GM23338 (cell line): Measurements from ENCODE around the gene VEGFD. TPM values are rescaled to one million over a fixed set of nuclear protein-coding genes. Genes with fewer than 3 reads are reported as not detected.

Experiments used
- ATAC-seq: fragments of 200-7000 bp; cut with Tn5 transposase; 3 replicates; pipeline ENCODE4 v1.9.1; 2020
- DNase-seq: peaks from one replicate; pipeline ENCODE4 v3.0.0-alpha.2; 2015; ENCODE audit warnings: low spot score
- H2AFZ ChIP-seq: fragments of 200-600 bp; sonication (generic); 2 replicates; pipeline ENCODE4 v1.8.0; 2016; ENCODE audit warnings: antibody characterized with exemption, mild to moderate bottlenecking, moderate library complexity
- H3F3A ChIP-seq: fragments of 200-600 bp; sonication (generic); replicated peaks from 2 replicates; pipeline ENCODE4 v1.8.0; 2017; ENCODE audit warnings: antibody characterized with exemption, mixed run types, low read depth
- H3K27ac ChIP-seq: fragments of 200-600 bp; sonication (generic); 2 replicates; pipeline ENCODE4 v1.6.1; 2016; ENCODE audit warnings: low read depth
- H3K27me3 ChIP-seq: fragments of 200-600 bp; sonication (generic); 2 replicates; pipeline ENCODE4 v1.8.0; 2016; ENCODE audit warnings: mild to moderate bottlenecking, mixed run types, moderate library complexity; ENCODE audit not compliant: insufficient read depth
- H3K36me3 ChIP-seq: fragments of 200-600 bp; sonication (generic); 2 replicates; pipeline ENCODE4 v1.8.0; 2016; ENCODE audit warnings: mild to moderate bottlenecking; ENCODE audit not compliant: insufficient read depth
- H3K4me1 ChIP-seq: fragments of 200-600 bp; sonication (generic); 2 replicates; pipeline ENCODE4 v1.8.0; 2016; ENCODE audit warnings: mild to moderate bottlenecking, moderate library complexity; ENCODE audit not compliant: insufficient read depth
- H3K4me2 ChIP-seq: fragments of 200-600 bp; sonication (generic); 2 replicates; pipeline ENCODE4 v1.7.1; 2017; ENCODE audit warnings: mixed run types
- H3K4me3 ChIP-seq: fragments of 200-600 bp; sonication (generic); 2 replicates; pipeline ENCODE4 v1.6.1; 2016; ENCODE audit warnings: mixed run types
- H3K79me2 ChIP-seq: fragments of 200-600 bp; sonication (generic); replicated peaks from 2 replicates; pipeline ENCODE4 v1.8.0; 2017; ENCODE audit warnings: mild to moderate bottlenecking; ENCODE audit not compliant: insufficient read depth
- H3K9me2 ChIP-seq: fragments of 200-600 bp; sonication (generic); 2 replicates; pipeline ENCODE4 v1.8.0; 2017; ENCODE audit not compliant: insufficient read depth
- H4K20me1 ChIP-seq: fragments of 200-600 bp; sonication (generic); replicated peaks from 2 replicates; pipeline ENCODE4 v1.8.0; 2017; ENCODE audit warnings: mild to moderate bottlenecking; ENCODE audit not compliant: insufficient read depth
- H3K27ac Mint-ChIP-seq: 2 replicates; pipeline ENCODE4 v1.8.0; 2020; ENCODE audit warnings: inconsistent platforms, mild to moderate bottlenecking, moderate library complexity, mixed read lengths
- H3K27me3 Mint-ChIP-seq: 3 replicates; pipeline ENCODE4 v1.8.0; 2022; ENCODE audit warnings: low read depth, mild to moderate bottlenecking, moderate library complexity, mixed read lengths, inconsistent platforms; ENCODE audit not compliant: insufficient read depth, poor library complexity
- H3K36me3 Mint-ChIP-seq: 3 replicates; pipeline ENCODE4 v1.8.0; 2021; ENCODE audit warnings: low read depth, mild to moderate bottlenecking, inconsistent platforms, moderate library complexity, mixed read lengths
- H3K4me1 Mint-ChIP-seq: 3 replicates; pipeline ENCODE4 v1.8.0; 2020; ENCODE audit warnings: mild to moderate bottlenecking, inconsistent platforms, mixed read lengths
- H3K4me3 Mint-ChIP-seq: 3 replicates; pipeline ENCODE4 v1.8.0; 2021; ENCODE audit warnings: moderate library complexity, mild to moderate bottlenecking, inconsistent platforms, mixed read lengths
- H3K9me3 Mint-ChIP-seq: 3 replicates; pipeline ENCODE4 v1.8.0; 2020; ENCODE audit warnings: moderate library complexity, mild to moderate bottlenecking, inconsistent platforms, mixed read lengths
- EZH2phosphoT487 ChIP-seq: fragments of 200-600 bp; sonication (generic); IDR thresholded peaks from one replicate; pipeline ENCODE4 v1.8.1; 2018; ENCODE audit warnings: antibody characterized with exemption; ENCODE audit not compliant: unreplicated experiment
- JUNB ChIP-seq: IDR thresholded peaks from one replicate; pipeline ENCODE4 v1.6.1; 2016; ENCODE audit warnings: antibody characterized with exemption; ENCODE audit not compliant: unreplicated experiment
- NANOG ChIP-seq: IDR thresholded peaks from 2 replicates; pipeline ENCODE4 v1.6.1; 2016; ENCODE audit warnings: antibody characterized with exemption, borderline replicate concordance
- POLR2AphosphoS5 ChIP-seq: IDR thresholded peaks from 2 replicates; pipeline ENCODE4 v1.6.1; 2016; ENCODE audit warnings: antibody characterized with exemption, low read depth
- REST ChIP-seq: IDR thresholded peaks from one replicate; pipeline ENCODE4 v1.6.1; 2018; ENCODE audit warnings: antibody characterized with exemption; ENCODE audit not compliant: unreplicated experiment
- STAT1 ChIP-seq: IDR thresholded peaks from one replicate; pipeline ENCODE4 v1.6.1; 2016; ENCODE audit warnings: antibody characterized with exemption; ENCODE audit not compliant: unreplicated experiment
- ZNF331 ChIP-seq: fragments of 250-450 bp; sonication (Bioruptor Pico); IDR thresholded peaks from 2 replicates; pipeline ENCODE4 v1.5.0; 2020; ENCODE audit warnings: low read depth, mild to moderate bottlenecking, moderate library complexity
- ZNF462 ChIP-seq: fragments of 250-450 bp; sonication (Bioruptor Pico); IDR thresholded peaks from 2 replicates; pipeline ENCODE4 v1.5.0; 2020; ENCODE audit warnings: mild to moderate bottlenecking, moderate library complexity
- polyA plus RNA-seq: library from polyadenylated mRNA; unstranded; fragments of >200 nt; fragmentation: Nextera tagmentation; extraction: Ambion mirVana; gene quantifications from 2 replicates; pipeline ENCODE4 v1.2.1, GENCODE V29; 2016
- total RNA-seq: library from RNA; depleted of rRNA; stranded (reverse); fragments of >200 nt; shearing (Covaris generic); gene quantifications from 2 replicates; pipeline ENCODE4 v1.2.3, GENCODE V29; 2014
- TF ChIP-seq, protein P1 (sequence below), 2 experiments: fragments of 200-600 bp in 1 of 2; sonication (generic) in 1 of 2; conservative IDR thresholded peaks; 2 replicates each; pipeline versions ENCODE4 v1.5.1 to v1.6.1; 2016 to 2017; ENCODE audit warnings: antibody characterized with exemption in 2 of 2, low read depth in 2 of 2, mild to moderate bottlenecking in 2 of 2, moderate library complexity in 1 of 2

The VEGFD gene
- total and polyA plus RNA-seq, 2 experiments from 2014 or later = 0.13 TPM; not detected in 1

DNA sequence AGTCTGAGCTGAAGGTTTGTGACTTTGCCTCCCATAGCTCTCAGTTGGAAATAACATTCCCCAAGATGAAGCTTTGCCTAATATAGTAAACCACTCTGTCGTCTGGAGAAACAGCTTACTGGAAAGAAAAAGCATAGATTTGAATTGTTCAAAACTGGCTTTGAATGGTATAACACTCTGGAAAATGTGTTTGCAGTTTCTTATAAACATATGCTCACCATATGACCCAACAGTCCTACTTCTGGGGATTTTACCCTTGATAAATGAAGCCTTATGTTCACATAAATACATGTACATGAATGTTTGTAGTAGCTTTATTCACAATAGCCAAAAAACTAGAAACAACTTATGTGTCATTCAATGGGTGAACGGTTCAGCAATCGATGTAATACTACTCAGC lies 10.2 kb downstream of the VEGFD start:
- Histone ChIP-seq H4K20me1 (no peaks in the 10 kb centered on the region), H3K27me3 (no peaks in the 10 kb centered on the region), H3K4me2 (no peak overlapping the region), H2AFZ (no peak overlapping the region), H3K4me1 (no peaks in the 10 kb centered on the region), H3K4me3 (no peak overlapping the region), H3K79me2 (no peaks in the 10 kb centered on the region), H3K9me2 (no peaks in the 10 kb centered on the region), H3K27ac (no peak overlapping the region), H3K36me3 (no peaks in the 10 kb centered on the region), H3F3A (no peaks in the 10 kb centered on the region)
- DNase-seq = no peak
- ATAC-seq = no peak
- Mint-ChIP-seq H3K4me1 (peaks cover 19% of the 10 kb centered on the region), H3K9me3 (no peaks in the 10 kb centered on the region), H3K27me3 (peaks cover 2% of the 10 kb centered on the region), H3K4me3 (no peak overlapping the region), H3K36me3 (peaks cover 3% of the 10 kb centered on the region; the same call in 1 of the 3 replicates), H3K27ac (no peak overlapping the region)
- TF ChIP-seq, protein P1, sequence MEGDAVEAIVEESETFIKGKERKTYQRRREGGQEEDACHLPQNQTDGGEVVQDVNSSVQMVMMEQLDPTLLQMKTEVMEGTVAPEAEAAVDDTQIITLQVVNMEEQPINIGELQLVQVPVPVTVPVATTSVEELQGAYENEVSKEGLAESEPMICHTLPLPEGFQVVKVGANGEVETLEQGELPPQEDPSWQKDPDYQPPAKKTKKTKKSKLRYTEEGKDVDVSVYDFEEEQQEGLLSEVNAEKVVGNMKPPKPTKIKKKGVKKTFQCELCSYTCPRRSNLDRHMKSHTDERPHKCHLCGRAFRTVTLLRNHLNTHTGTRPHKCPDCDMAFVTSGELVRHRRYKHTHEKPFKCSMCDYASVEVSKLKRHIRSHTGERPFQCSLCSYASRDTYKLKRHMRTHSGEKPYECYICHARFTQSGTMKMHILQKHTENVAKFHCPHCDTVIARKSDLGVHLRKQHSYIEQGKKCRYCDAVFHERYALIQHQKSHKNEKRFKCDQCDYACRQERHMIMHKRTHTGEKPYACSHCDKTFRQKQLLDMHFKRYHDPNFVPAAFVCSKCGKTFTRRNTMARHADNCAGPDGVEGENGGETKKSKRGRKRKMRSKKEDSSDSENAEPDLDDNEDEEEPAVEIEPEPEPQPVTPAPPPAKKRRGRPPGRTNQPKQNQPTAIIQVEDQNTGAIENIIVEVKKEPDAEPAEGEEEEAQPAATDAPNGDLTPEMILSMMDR (conservative IDR thresholded peaks at IDR 0.05; ENCODE audit: low read depth in 2 of 2) = no peak
- TF ChIP-seq JUNB (no peak), REST (no peak), POLR2AphosphoS5 (no peak), ZNF331 (CRISPR knock-in tag) (no peak), EZH2phosphoT487 (no peak), NANOG (no peak), STAT1 (no peak), ZNF462 (CRISPR knock-in tag) (no peak)
